ENCODE results near the gene PATZ1. TPM values are rescaled to one million over a fixed set of nuclear protein-coding genes. Genes with fewer than 3 reads are reported as not detected.

PATZ1 gene
- total and polyA plus RNA-seq, 9 of the 15 experiments (the other 6 are each of a cell fraction or from before 2014, with no cell fraction given): 0.63 to 7.8 (median 4.2) TPM

DNA sequence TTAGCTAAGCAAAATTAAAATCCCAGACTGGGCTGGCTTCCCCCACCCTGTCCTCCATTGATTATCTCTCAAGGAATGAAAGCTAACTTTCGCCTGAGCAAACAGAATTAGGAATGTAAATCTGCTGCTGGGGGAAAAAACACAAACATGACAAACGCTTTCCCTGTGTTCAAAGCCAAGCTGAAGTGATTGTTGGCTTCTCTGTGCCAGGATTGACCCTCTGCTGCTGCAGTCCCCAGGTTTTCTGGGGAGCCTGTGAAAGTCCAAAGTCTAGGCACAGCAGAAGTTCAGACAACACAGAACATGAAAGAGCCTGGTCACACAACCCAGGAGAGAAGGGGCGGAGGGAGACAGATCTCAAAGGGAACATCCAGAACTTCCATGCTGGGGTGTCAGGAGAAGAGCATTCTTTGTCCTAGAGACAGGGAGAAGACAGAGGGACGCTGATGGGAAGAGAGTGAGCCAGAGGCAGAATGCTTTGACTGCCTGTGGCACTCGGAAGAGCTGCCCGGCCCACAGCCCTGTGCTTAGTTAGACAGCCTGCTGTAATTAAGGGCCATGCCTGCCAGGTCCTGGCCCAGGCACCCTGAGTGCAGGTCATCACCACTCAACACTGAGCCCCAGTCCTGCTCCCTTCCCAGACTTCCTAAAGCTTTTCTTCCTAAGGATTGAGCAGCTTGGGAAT is 6.9 kb downstream of the PATZ1 start (continued):
- TF ChIP-seq, protein P1, sequence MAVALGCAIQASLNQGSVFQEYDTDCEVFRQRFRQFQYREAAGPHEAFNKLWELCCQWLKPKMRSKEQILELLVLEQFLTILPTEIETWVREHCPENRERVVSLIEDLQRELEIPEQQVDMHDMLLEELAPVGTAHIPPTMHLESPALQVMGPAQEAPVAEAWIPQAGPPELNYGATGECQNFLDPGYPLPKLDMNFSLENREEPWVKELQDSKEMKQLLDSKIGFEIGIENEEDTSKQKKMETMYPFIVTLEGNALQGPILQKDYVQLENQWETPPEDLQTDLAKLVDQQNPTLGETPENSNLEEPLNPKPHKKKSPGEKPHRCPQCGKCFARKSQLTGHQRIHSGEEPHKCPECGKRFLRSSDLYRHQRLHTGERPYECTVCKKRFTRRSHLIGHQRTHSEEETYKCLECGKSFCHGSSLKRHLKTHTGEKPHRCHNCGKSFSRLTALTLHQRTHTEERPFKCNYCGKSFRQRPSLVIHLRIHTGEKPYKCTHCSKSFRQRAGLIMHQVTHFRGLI (CRISPR knock-in tag; IDR thresholded peaks at IDR 0.05): no peak
- TF ChIP-seq ZBTB17 (CRISPR knock-in tag; IDR thresholded peaks at IDR 0.05) (no peak), RBM39 (optimal IDR thresholded peaks at IDR 0.05; ENCODE audit: low read depth, low read length) (no peak), MEF2D (tag; conservative IDR thresholded peaks at IDR 0.05; ENCODE audit: low read depth) (no peak), RFX7 (CRISPR knock-in tag; IDR thresholded peaks at IDR 0.05) (no peak)
- TF ChIP-seq, protein P2, sequence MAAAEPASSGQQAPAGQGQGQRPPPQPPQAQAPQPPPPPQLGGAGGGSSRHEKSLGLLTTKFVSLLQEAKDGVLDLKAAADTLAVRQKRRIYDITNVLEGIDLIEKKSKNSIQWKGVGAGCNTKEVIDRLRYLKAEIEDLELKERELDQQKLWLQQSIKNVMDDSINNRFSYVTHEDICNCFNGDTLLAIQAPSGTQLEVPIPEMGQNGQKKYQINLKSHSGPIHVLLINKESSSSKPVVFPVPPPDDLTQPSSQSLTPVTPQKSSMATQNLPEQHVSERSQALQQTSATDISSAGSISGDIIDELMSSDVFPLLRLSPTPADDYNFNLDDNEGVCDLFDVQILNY (CRISPR knock-in tag; IDR thresholded peaks at IDR 0.05): no peak
- TF ChIP-seq, protein P3, sequence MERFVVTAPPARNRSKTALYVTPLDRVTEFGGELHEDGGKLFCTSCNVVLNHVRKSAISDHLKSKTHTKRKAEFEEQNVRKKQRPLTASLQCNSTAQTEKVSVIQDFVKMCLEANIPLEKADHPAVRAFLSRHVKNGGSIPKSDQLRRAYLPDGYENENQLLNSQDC (CRISPR knock-in tag; IDR thresholded peaks at IDR 0.05): no peak

DNA sequence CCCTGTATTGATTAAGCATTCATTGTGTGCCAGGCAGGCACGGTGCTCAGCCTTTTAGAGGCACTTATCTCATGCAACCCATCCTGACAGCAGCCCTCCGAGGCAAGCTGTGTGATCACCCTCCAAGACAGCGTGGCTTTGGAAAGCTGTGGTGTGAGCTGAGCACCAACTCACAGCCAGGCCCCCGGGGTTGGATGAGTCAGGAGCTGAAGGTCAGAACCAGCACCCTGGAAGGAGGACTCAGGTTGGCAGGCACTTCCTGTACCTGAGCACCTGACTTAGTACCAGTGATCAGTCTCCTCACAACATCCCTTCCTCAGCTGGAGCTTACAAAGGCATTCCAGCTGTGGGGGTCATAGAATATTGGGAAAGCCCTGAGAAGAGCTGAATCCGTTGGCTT is 9.0 kb downstream of the PATZ1 start:
- peaks cover 42% of the 10 kb centered on the region; the same call in 2 of the 3 replicates for H3K36me3 ChIP-seq (ENCODE audit: control insufficient read depth, insufficient read depth, low read length)
- TF ChIP-seq GABPB2 (CRISPR knock-in tag; conservative IDR thresholded peaks at IDR 0.05): no peak
- TF ChIP-seq CUX1 (CRISPR knock-in tag; IDR thresholded peaks at IDR 0.05): no peak
- TF ChIP-seq L3MBTL2 (IDR thresholded peaks at IDR 0.05): no peak
- TF ChIP-seq SIRT6 (IDR thresholded peaks at IDR 0.05; ENCODE audit: low read depth, low read length): no peak
- TF ChIP-seq RAD51 (IDR thresholded peaks at IDR 0.05; ENCODE audit: borderline replicate concordance, low read depth): no peak

More for the DNA sequence above, 9.0 kb downstream of the PATZ1 start:
- no peak for DNase-seq (ENCODE audit: extremely low read depth in 1 of 4, low spot score in 3 of 4)
- FAIRE-seq: no peak
- no peaks in the 10 kb centered on the region for H4K20me1 ChIP-seq (replicated peaks; ENCODE audit: control insufficient read depth, insufficient read depth, low read length)
- intact Hi-C loops (cut with micrococcal nuclease) (no loop called here), in situ Hi-C loops (cut with MboI) (no loop called here)
- no peak overlapping the region for H2AFZ ChIP-seq (ENCODE audit: low read depth, low read length)
- 58% methylated on average over 5 of the region's 5 CpGs for WGBS (ENCODE audit: insufficient coverage, low coverage, missing lambda C conversion rate)
- ChIA-PET CTCF (ENCODE audit: low intra/inter-chr PET ratio) (no interaction called here), POLR2A (interaction anchor here (0.6 to 1.1 kb wide), 3 partner anchors 16 to 24 kb away, joined by 3 read pairs; no protein-coding TSS in a partner anchor)
- BruUV-seq (replicated peaks): no TSS peak
- H3K4me1 ChIP-seq (replicated peaks in 1 of 2; ENCODE audit: control insufficient read depth in 2 of 2, insufficient read depth in 2 of 2, low read length in 2 of 2): no peaks in the 10 kb centered on the region; a peak in 1 of 5 replicates
- no peak overlapping the region for H3K4me2 ChIP-seq (ENCODE audit: insufficient read depth, low read length)
- H3K79me2 ChIP-seq (ENCODE audit: control insufficient read depth, insufficient read depth, low read length): no peaks in the 10 kb centered on the region
- H3K9ac ChIP-seq (ENCODE audit: insufficient read depth in 1 of 2, low read depth in 2 of 2, low read length in 2 of 2): peak overlapping the region in 1 of 2 experiments; percentile 35; a peak in 1 of 4 replicates
- H3K27me3 ChIP-seq (ENCODE audit: control insufficient read depth in 2 of 2, insufficient read depth in 2 of 2, low read length in 2 of 2): no peaks in the 10 kb centered on the region
- H3K9me1 ChIP-seq (ENCODE audit: control insufficient read depth, insufficient read depth, low read length): no peaks in the 10 kb centered on the region
- no peaks in the 10 kb centered on the region for H3K9me3 ChIP-seq (replicated peaks; ENCODE audit: control insufficient read depth, insufficient read depth, low read depth, low read length)
- no peak for ATAC-seq
- H3K27ac ChIP-seq (ENCODE audit: extremely low read depth, low read depth, low read length): no peak overlapping the region
- no peak overlapping the region for H3K4me3 ChIP-seq

Measured in K562 (cell line).